Endometrial microvascular endothelial cells (primary cell): ENCODE measurements around the gene SUPT3H. TPM values are rescaled to one million over a fixed set of nuclear protein-coding genes. Genes with fewer than 3 reads are reported as not detected.

ENCODE experiments used
- in situ Hi-C: cut with HindIII; loops from 2 replicates; pipeline ENCODE4 v1.10.0; 2017; ENCODE audit warnings: low sequenced_read_pairs, low pct_unique_long_range_greater_than_20kb; ENCODE audit errors: inconsistent ontology term
- total RNA-seq: library from RNA; depleted of rRNA; stranded (reverse); fragments of >200 nt; gene quantifications from one replicate; pipeline ENCODE4 v1.2.3, GENCODE V29; 2015; ENCODE audit errors: inconsistent ontology term

The SUPT3H gene
- total RNA-seq, 1 donor from 2014 or later = 6.6 TPM

- in situ Hi-C loops = no loop called here
Measured at GRCh38 chr6:45000833-45001232, 376.9 kb downstream of the SUPT3H start.

- in situ Hi-C loops = no loop called here
Measured at GRCh38 chr6:44999066-44999465, 378.7 kb downstream of the SUPT3H start.

GRCh38 chr6:44995486-44996132 lies 382.1 kb downstream of the SUPT3H start:
- in situ Hi-C loops = no loop called here

GRCh38 chr6:44989391-44989790 lies 388.3 kb downstream of the SUPT3H start:
- in situ Hi-C loops = no loop called here

GRCh38 chr6:44985006-44985405 lies 392.7 kb downstream of the SUPT3H start:
- in situ Hi-C loops = no loop called here

- in situ Hi-C loops = no loop called here
Measured at GRCh38 chr6:44983467-44984365, 394.0 kb downstream of the SUPT3H start.

- in situ Hi-C loops = no loop called here
Measured at GRCh38 chr6:44980841-44981240, 396.9 kb downstream of the SUPT3H start.

- in situ Hi-C loops = no loop called here
Measured at GRCh38 chr6:44976677-44977641, 400.8 kb downstream of the SUPT3H start.

GRCh38 chr6:44974511-44974910 lies 403.2 kb downstream of the SUPT3H start:
- in situ Hi-C loops = no loop called here

GRCh38 chr6:44972709-44973108 lies 405.0 kb downstream of the SUPT3H start:
- in situ Hi-C loops = no loop called here

- in situ Hi-C loops = no loop called here
Measured at GRCh38 chr6:44969446-44970185, 408.1 kb downstream of the SUPT3H start.

GRCh38 chr6:44967481-44967880 lies 410.3 kb downstream of the SUPT3H start:
- in situ Hi-C loops = no loop called here

- in situ Hi-C loops = no loop called here
Measured at GRCh38 chr6:44966449-44967092, 411.2 kb downstream of the SUPT3H start.

- in situ Hi-C loops = no loop called here
Measured at GRCh38 chr6:44965708-44966107, 412.0 kb downstream of the SUPT3H start.

GRCh38 chr6:44960898-44961297 lies 416.8 kb downstream of the SUPT3H start:
- in situ Hi-C loops = no loop called here

GRCh38 chr6:44959651-44960050 lies 418.1 kb downstream of the SUPT3H start:
- in situ Hi-C loops = no loop called here

GRCh38 chr6:44957156-44957555 lies 420.6 kb downstream of the SUPT3H start:
- in situ Hi-C loops = no loop called here

GRCh38 chr6:44956396-44956795 lies 421.3 kb downstream of the SUPT3H start:
- in situ Hi-C loops = no loop called here
